ENCODE results near the gene MTHFS.

DNA sequence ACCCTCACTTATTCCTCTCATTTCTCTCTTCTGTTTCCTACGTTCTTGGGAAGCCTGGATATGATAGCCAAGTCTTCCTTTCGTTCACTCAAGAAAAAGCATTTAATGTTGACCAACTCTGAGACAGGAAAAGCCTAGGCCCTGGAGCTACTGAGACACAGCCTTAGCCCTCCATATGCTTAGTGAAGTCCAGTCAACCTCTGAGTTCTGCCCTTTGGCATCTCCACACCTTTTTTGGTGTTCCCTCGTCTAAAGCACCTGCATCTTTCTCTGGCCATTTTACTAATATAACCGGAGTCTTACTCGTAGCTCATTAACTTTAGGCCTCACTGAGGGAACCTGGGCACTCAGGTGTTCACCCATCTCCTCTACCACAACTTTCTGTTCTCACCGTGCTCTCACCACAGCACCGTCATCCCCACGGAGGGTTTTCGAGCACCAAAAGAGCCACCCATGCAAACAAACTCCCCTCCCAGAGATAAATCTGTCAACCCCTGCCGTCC lies 632 bp downstream of the MTHFS start:
- TF ChIP-seq, protein P1, sequence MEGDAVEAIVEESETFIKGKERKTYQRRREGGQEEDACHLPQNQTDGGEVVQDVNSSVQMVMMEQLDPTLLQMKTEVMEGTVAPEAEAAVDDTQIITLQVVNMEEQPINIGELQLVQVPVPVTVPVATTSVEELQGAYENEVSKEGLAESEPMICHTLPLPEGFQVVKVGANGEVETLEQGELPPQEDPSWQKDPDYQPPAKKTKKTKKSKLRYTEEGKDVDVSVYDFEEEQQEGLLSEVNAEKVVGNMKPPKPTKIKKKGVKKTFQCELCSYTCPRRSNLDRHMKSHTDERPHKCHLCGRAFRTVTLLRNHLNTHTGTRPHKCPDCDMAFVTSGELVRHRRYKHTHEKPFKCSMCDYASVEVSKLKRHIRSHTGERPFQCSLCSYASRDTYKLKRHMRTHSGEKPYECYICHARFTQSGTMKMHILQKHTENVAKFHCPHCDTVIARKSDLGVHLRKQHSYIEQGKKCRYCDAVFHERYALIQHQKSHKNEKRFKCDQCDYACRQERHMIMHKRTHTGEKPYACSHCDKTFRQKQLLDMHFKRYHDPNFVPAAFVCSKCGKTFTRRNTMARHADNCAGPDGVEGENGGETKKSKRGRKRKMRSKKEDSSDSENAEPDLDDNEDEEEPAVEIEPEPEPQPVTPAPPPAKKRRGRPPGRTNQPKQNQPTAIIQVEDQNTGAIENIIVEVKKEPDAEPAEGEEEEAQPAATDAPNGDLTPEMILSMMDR (IDR thresholded peaks at IDR 0.05; ENCODE audit: insufficient read depth, low read length, poor library complexity, severe bottlenecking): no peak
- no peak for TF ChIP-seq EZH2phosphoT487 (conservative IDR thresholded peaks at IDR 0.05; ENCODE audit: low read length)

Measured in SU-DHL-6 (cell line).